Hematopoietic multipotent progenitor cell treated with erythropoietin and hydrocortisone succinate and interleukin-3 and kit ligand, for 6 days (in vitro differentiated cells): Measurements from ENCODE around the gene THUMPD2.
A peak's percentile ranks its signal among the peaks of the same experiment; 100 is the strongest.

Experiments used
- DNase-seq: peaks from one replicate; pipeline ENCODE4 v3.0.0-alpha.2; 2015

THUMPD2 gene

DNA sequence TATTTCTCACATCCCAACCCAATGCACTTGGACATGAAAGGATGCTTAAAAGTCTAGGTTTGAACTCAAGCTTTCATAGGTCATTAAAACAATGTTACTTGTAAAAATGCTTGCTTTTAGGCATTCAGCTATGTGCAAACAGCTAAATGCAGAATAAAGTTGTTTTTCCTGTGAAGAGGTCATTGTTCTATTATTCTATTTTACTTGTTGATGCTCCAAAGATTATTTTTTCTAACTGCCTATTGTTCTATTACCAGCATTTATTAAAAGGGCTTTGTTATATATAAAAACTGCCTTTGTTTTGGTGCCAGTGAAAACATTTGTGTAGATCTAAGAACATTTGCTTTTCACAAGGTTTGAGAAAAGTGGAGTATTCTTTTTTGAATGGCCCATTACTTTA is 64.0 kb downstream of the THUMPD2 start:
- DNase-seq = no peak

DNA sequence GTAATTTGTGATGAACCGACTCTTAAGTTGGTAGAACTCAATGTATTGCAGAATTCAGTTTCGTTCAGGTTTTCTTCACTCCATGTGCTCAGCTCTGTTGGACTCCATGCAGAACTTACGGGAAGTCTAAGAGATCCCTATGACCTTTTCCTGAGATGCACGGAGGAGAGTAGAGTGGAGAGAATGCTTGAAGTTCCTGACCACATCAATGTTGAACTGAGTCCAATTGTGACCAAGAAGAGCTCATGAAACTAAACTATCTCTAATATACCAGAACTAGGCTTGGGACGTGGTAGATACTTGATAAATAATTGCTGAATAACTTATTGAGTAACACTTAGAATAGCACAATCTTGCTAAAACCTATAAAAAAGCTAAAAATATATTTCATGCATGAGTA is 66.1 kb downstream of the THUMPD2 start:
- DNase-seq = no peak

DNA sequence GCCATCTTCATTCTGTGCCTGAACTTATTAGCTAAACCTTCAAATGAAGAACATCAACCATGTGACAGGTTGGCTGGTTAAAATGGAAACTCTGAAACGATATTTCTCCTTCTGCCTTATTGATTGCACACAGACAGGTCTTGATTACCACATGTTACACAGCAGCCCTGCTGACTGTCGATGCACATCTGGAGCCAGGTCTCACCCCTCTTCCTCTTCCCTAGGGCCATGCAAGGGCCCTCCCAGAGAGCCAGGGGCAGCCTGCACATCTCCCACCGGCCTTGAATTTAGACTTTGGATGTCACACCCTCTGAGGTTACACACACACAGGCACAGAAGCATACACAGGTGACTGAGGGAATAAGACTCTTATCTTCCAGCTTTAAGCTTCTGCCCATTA is 68.3 kb downstream of the THUMPD2 start:
- DNase-seq = no peak

- no peak for DNase-seq
These were observed 71.1 kb downstream of the THUMPD2 start for GRCh38 chr2:39708003-39708402.

GRCh38 chr2:39706945-39707344 is 72.1 kb downstream of the THUMPD2 start:
- no peak for DNase-seq

DNA sequence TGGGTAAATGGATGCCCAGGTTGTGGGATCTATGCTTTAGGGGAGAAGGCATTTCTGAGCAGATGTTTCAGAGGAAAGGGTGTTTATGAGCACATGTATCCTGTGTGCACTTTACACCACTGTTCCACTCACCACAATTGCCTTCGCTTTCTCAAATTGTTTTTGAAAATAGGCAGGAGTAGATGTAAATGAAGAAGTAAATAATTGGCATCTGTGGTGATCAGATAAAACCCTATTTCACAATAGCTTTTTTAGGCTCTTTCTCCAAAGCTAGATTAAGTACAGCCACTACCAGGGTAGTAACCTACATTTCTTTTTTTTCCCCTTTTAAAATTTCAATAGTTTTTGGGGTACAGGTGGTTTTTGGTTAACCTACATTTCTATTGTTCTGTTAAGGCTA is 72.7 kb downstream of the THUMPD2 start:
- peak; percentile 53 for DNase-seq

- DNase-seq = no peak
These were observed 73.4 kb downstream of the THUMPD2 start for GRCh38 chr2:39705638-39706037.

- DNase-seq = no peak
These were observed 74.5 kb downstream of the THUMPD2 start for GRCh38 chr2:39704540-39704939.

- DNase-seq = no peak
These were observed 75.7 kb downstream of the THUMPD2 start for GRCh38 chr2:39703181-39703872.

GRCh38 chr2:39701137-39701536 is 77.9 kb downstream of the THUMPD2 start:
- DNase-seq = no peak

- no peak for DNase-seq
These were observed 81.6 kb downstream of the THUMPD2 start for GRCh38 chr2:39697454-39697853.

DNA sequence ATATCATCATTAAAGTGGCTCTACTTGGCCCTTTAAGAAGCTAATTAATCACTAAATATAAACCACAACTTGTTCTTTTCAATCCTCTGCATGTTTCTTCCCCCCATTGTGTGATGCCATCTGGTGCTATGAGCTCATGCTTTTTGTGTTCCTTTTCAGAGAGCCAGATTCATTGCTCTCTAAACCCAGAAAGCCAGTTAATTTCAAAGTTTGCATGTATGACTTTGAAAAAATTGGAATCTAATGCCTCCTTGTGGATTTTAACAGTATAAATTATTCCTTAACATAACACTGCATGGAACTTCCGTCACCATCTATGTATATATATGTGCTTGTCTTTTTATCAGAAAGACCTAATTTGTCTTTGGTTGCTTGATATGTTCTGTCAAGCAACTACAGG is 82.2 kb downstream of the THUMPD2 start:
- DNase-seq = peak; percentile 44

GRCh38 chr2:39696101-39696553 is 82.9 kb downstream of the THUMPD2 start:
- DNase-seq = no peak

DNA sequence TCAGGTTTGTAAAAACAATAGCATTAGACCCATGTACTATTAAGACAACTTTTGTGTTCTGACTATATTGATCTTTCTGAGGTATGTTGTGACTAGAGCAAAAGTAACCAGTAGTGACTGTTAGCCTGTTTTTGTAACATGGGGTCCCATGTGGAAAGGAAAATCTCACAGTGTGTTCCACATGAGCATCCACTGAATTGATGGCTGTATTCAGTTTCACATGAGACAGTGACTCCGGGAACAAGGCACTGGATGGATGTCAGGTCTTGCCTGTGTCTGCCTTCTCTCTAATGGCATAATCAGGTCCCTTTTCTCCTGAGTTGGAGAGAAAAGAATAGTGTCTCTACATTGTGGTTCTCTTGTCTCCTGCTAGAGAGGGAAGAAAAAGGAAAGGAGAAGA is 85.8 kb downstream of the THUMPD2 start:
- no peak for DNase-seq

DNA sequence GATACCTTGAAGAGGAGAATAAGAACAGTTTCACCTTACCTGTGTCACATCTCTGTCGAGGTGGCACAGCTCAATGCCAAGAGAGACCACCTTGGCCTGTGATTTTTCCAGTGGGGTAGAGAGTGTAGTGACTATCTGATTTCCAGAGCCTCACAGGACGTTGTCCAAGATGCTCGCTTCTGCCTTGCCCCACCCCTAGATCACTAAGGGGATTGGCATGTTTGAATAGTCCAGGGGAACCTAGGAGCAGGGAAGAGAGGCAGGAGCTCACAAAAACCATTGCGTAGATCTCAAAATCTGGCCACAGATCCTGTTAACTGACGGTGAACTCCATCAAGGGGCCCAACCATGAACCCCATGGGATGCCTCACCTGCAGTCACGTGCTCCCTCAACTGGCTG is 89.2 kb downstream of the THUMPD2 start:
- DNase-seq = no peak

DNA sequence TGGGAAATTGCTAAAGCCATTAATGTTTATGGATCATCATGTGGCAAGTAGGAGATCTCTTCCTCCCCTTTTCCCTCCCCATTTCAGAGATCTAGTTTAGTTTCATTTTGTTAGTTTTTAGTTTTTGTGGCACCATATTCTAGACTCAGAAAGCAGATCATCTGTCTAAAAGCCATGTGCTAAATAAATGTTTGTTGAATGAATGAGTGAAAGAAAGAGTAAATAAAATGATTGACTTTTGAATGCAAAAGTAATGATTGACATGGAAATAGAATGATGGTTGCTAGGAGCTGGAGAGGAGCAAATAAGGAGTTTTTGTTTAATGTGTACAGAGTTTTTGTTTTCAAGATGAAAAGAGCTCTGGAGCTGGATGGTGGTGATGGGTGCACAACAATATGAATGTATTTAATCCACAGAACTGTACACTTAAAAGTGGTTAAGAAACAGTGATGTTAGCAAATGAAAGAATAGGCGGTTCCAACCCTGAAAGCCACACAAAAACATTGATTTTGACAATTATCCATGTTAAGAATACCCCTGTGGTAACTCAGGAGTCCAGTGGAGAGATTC is 89.7 kb downstream of the THUMPD2 start:
- no peak for DNase-seq

GRCh38 chr2:39688181-39688580 is 90.9 kb downstream of the THUMPD2 start:
- DNase-seq = peak; percentile 30

- no peak for DNase-seq
These were observed 92.6 kb downstream of the THUMPD2 start for GRCh38 chr2:39686456-39686855.
